Measurements from ENCODE around the gene TRIM69. TPM values are rescaled to one million over a fixed set of nuclear protein-coding genes. Genes with fewer than 3 reads are reported as not detected.
A peak's percentile ranks its signal among the peaks of the same experiment; 100 is the strongest.
"Not testable (repeated sequence)": the region's sequence is repeated elsewhere in the genome, so short reads cannot be mapped to it uniquely, and the experiment has no call there.

TRIM69 gene
- total and polyA plus RNA-seq, 5 donors from 2014 or later, result 38.1 to 61.5 (median 51.4) TPM

DNA sequence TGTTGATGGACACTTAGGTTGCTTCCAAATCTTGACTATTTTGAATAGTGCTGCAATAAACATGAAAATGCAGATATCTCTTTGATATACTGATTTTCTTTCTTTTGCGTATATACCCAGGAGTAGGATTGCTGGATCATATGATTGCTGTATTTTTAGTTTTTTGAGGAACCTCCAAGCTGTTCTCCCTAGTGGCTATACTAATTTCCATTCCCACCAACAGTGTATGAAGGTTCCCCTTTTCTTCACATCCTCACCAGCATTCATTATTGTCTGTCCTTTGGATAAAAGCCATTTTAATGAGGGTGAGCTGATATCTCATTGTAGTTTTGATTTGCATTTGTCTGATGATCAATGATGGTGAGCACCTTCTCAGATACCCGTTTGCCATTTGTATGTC is 37.7 kb upstream of the TRIM69 start:
- no peak for DNase-seq
- H3K9me3 ChIP-seq (ENCODE audit: control insufficient read depth in 2 of 2, low read length in 2 of 2), result peaks cover 0 to 2% of the 10 kb centered on the region in 2 experiments
- peak overlapping the region in 2 of 3 donors; percentile 34 to 91 for H3K27ac Mint-ChIP-seq

DNA sequence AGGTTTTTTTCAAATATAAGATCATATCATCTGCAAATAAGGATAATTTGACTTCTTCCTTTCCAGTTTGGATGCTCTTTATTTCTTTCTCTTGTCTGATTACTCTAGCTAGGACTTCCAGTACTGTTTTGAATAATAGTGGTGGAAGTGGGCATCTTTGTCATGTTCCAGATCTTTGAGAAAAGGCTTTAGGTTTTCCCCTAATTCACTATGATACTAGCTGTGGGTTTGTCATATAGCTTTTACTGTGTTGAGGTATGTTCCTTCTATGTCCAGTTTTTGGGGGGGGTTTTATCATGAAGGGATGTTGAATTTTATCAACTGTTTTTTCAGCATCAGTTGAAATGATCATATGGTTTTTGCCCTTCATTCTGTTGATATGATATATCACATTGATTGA is 35.7 kb upstream of the TRIM69 start:
- not testable (repeated sequence) for H3K27ac ChIP-seq (ENCODE audit: insufficient read depth, low read length, poor library complexity, severe bottlenecking); H3K9me3 ChIP-seq (ENCODE audit: control insufficient read depth in 2 of 2, low read length in 2 of 2); H3K4me1 ChIP-seq (ENCODE audit: control insufficient read depth, insufficient read depth, low read length, poor library complexity, severe bottlenecking); H3K27me3 Mint-ChIP-seq; H3K4me3 ChIP-seq (ENCODE audit: low read depth, low read length); H3K36me3 ChIP-seq (ENCODE audit: control insufficient read depth, insufficient read depth, low read length); H3K4me3 Mint-ChIP-seq; ATAC-seq (ENCODE audit: low read depth in 2 of 2); H3K27me3 ChIP-seq (ENCODE audit: control insufficient read depth, insufficient read depth, low read length); H3K27ac Mint-ChIP-seq; DNase-seq
- Mint-ChIP-seq H3K9me3 (peaks cover 3 to 24% (median 7%) of the 10 kb centered on the region in 7 donors), H3K36me3 (peaks cover 18% of the 10 kb centered on the region), H3K4me1 (peaks cover 18 to 28% (median 19%) of the 10 kb centered on the region in 4 donors)

More for the DNA sequence above, 37.7 kb upstream of the TRIM69 start:
- no peak overlapping the region for H3K27ac ChIP-seq (ENCODE audit: insufficient read depth, low read length, poor library complexity, severe bottlenecking)
- peak overlapping the region in 1 of 4 donors; percentile 27 for H3K4me3 Mint-ChIP-seq
- H3K36me3 Mint-ChIP-seq, result peaks cover 11% of the 10 kb centered on the region
- H3K27me3 Mint-ChIP-seq, result peaks cover 4% of the 10 kb centered on the region
- H3K36me3 ChIP-seq (ENCODE audit: control insufficient read depth, insufficient read depth, low read length), result no peaks in the 10 kb centered on the region
- H3K4me1 ChIP-seq (ENCODE audit: control insufficient read depth, insufficient read depth, low read length, poor library complexity, severe bottlenecking), result no peaks in the 10 kb centered on the region
- peaks cover 2 to 23% (median 7%) of the 10 kb centered on the region in 7 donors for H3K9me3 Mint-ChIP-seq
- H3K4me1 Mint-ChIP-seq, result peaks cover 13 to 38% (median 26%) of the 10 kb centered on the region in 4 donors
- no peak overlapping the region for H3K4me3 ChIP-seq (ENCODE audit: low read depth, low read length)
- H3K27me3 ChIP-seq (ENCODE audit: control insufficient read depth, insufficient read depth, low read length), result no peaks in the 10 kb centered on the region
- ATAC-seq (ENCODE audit: low read depth in 2 of 2), result no peak

DNA sequence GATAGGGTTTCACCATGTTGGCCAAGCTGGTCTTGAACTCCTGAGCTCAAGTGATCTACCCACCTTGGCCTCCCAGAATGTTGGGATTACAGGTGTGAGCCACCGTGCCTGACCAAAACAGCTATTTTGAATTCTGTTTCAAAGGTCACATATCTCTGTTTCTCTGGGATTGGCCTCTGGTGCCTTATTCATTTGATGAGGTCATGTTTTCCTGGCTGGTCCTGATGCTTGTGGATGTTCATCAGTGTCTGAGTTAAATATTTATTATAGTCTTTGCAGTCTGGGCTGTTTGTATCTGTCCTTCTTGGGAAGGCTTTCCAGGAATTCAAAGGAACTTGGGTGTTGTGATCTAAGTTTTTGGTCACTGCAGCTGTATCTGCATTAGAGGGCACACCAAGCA is 30.3 kb upstream of the TRIM69 start:
- ATAC-seq (ENCODE audit: low read depth in 2 of 2) (no peak), DNase-seq (no peak)
- Mint-ChIP-seq H3K4me3 (no peak overlapping the region), H3K4me1 (peaks cover 11 to 46% (median 33%) of the 10 kb centered on the region in 4 donors), H3K36me3 (peaks cover 27% of the 10 kb centered on the region), H3K27ac (no peak overlapping the region), H3K27me3 (peaks cover 5% of the 10 kb centered on the region), H3K9me3 (peaks cover 0 to 17% (median 4%) of the 10 kb centered on the region in 7 donors)
- Histone ChIP-seq H3K4me1 (ENCODE audit: control insufficient read depth, insufficient read depth, low read length, poor library complexity, severe bottlenecking) (peaks cover 24% of the 10 kb centered on the region), H3K4me3 (ENCODE audit: low read depth, low read length) (no peak overlapping the region), H3K36me3 (ENCODE audit: control insufficient read depth, insufficient read depth, low read length) (no peaks in the 10 kb centered on the region), H3K27me3 (ENCODE audit: control insufficient read depth, insufficient read depth, low read length) (no peaks in the 10 kb centered on the region), H3K27ac (ENCODE audit: insufficient read depth, low read length, poor library complexity, severe bottlenecking) (no peak overlapping the region), H3K9me3 (ENCODE audit: control insufficient read depth in 2 of 2, low read length in 2 of 2) (peaks cover 0 to 7% of the 10 kb centered on the region in 2 experiments)

DNA sequence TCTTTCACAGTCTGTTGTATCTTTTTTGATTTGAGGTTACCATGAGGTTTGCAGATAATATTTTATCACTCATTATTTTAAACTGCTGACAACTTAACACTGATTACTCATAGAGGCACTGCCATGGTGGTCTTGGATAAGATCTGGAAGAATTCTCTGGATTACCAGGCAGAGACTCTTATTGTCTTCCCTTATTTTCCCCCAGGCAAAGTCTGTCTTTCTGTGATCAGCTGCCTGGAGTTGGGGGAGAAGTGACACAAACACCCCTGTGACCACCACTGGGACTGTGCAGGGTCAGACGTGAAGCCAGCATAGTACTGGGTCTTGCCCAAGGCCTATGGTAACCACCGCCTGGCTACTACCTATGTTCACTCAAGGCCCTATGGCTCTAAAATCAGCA is 29.9 kb upstream of the TRIM69 start:
- Mint-ChIP-seq H3K27ac (no peak overlapping the region), H3K36me3 (peaks cover 29% of the 10 kb centered on the region), H3K9me3 (peaks cover 0 to 15% (median 4%) of the 10 kb centered on the region in 7 donors), H3K4me1 (peaks cover 9 to 45% (median 34%) of the 10 kb centered on the region in 4 donors), H3K27me3 (peaks cover 10% of the 10 kb centered on the region), H3K4me3 (no peak overlapping the region)
- no peak overlapping the region for H3K27ac ChIP-seq (ENCODE audit: insufficient read depth, low read length, poor library complexity, severe bottlenecking)
- peaks cover 0 to 7% of the 10 kb centered on the region in 2 experiments for H3K9me3 ChIP-seq (ENCODE audit: control insufficient read depth in 2 of 2, low read length in 2 of 2)
- no peak overlapping the region for H3K4me3 ChIP-seq (ENCODE audit: low read depth, low read length)
- peaks cover 24% of the 10 kb centered on the region for H3K4me1 ChIP-seq (ENCODE audit: control insufficient read depth, insufficient read depth, low read length, poor library complexity, severe bottlenecking)
- no peak for DNase-seq
- no peaks in the 10 kb centered on the region for H3K36me3 ChIP-seq (ENCODE audit: control insufficient read depth, insufficient read depth, low read length)
- ATAC-seq (ENCODE audit: low read depth in 2 of 2), result no peak
- no peaks in the 10 kb centered on the region for H3K27me3 ChIP-seq (ENCODE audit: control insufficient read depth, insufficient read depth, low read length)

DNA sequence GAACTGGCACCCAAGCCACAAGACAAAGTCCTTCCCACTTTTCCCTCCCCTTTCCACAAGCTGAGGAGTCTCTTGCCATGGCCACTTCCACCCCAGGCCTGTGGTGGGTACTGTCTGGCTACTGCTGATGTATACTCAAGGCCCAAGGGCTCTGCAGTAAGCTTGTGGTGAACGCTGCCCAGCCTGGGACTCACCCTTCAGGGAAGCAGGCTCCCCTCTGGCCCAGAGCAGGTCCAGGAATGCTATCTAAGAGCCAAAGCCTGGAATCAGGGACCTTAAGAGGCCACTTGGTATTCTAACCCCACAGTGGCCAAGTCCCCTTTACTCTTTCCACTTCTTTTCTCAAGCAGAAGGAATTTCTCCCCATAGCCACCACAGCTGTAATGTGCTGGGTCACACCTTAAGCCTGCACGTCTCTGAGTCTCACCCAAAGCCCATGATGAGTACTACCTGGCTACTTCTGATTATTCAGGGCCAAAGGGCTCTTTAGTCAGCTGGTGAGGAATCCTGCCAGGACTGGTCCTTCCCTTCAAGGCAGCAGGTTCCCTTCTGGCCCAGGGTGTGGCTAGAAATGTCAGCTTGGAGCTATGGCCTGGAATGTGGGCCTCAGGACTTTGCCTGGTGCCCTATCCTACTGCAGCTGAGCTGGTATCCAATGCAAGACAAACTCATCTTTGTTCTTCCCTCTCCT is 29.2 kb upstream of the TRIM69 start:
- H3K36me3 Mint-ChIP-seq, result peaks cover 32% of the 10 kb centered on the region
- ATAC-seq (ENCODE audit: low read depth in 2 of 2), result no peak
- peak overlapping the region in 1 of 3 donors; percentile 62 for H3K27ac Mint-ChIP-seq
- H3K4me1 ChIP-seq (ENCODE audit: control insufficient read depth, insufficient read depth, low read length, poor library complexity, severe bottlenecking), result peaks cover 24% of the 10 kb centered on the region
- peaks cover 0 to 7% of the 10 kb centered on the region in 2 experiments for H3K9me3 ChIP-seq (ENCODE audit: control insufficient read depth in 2 of 2, low read length in 2 of 2)
- H3K9me3 Mint-ChIP-seq, result peaks cover 0 to 11% (median 4%) of the 10 kb centered on the region in 7 donors
- no peak overlapping the region for H3K4me3 ChIP-seq (ENCODE audit: low read depth, low read length)
- peak overlapping the region in 2 of 4 donors; percentile 4 to 6 for H3K4me3 Mint-ChIP-seq
- H3K27me3 Mint-ChIP-seq, result peaks cover 11% of the 10 kb centered on the region
- peaks cover 3% of the 10 kb centered on the region for H3K36me3 ChIP-seq (ENCODE audit: control insufficient read depth, insufficient read depth, low read length)
- no peak for DNase-seq
- H3K27me3 ChIP-seq (ENCODE audit: control insufficient read depth, insufficient read depth, low read length), result no peaks in the 10 kb centered on the region
- H3K27ac ChIP-seq (ENCODE audit: insufficient read depth, low read length, poor library complexity, severe bottlenecking), result no peak overlapping the region
- H3K4me1 Mint-ChIP-seq, result peaks cover 9 to 42% (median 34%) of the 10 kb centered on the region in 4 donors

DNA sequence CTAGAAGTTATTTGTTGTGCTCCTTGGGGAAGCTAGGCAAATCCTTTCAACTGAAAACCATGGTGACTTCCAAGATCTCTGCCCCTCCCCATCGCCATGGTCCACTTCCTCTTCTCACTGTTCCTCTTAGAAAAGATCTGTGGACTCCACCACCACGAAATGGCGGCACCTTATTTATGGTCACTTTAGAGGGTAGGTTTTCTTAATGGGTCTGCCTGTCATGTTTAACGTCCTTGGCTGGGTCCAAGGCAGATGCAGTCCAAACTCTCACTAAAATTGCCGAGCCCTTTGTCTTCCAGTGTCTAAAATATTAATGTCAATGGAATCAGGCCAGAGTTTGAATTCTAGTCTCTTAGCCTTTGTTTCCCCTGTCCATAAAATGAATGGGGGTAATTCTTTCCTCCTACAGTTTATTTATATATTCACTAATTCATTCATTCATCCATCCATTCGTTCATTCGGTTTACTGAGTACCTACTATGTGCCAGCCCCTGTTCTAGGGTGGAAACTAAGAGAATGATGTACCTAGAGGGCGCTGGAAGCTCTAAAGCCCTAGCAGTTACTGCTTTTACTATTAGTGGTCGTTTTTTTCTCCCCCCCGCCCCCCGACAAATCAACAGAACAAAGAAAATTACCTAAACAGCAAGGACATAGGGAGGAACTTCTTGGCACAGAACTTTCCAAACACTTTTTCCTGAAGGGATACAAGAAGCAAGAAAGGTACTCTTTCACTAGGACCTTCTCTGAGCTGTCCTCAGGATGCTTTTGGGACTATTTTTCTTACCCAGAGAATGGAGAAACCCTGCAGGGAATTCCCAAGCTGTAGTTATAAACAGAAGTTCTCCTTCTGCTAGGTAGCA is 25.9 kb upstream of the TRIM69 start:
- no peaks in the 10 kb centered on the region for H3K27me3 ChIP-seq (ENCODE audit: control insufficient read depth, insufficient read depth, low read length)
- peaks cover 11% of the 10 kb centered on the region for H3K27me3 Mint-ChIP-seq
- peaks cover 50% of the 10 kb centered on the region for H3K36me3 Mint-ChIP-seq
- H3K36me3 ChIP-seq (ENCODE audit: control insufficient read depth, insufficient read depth, low read length), result peaks cover 37% of the 10 kb centered on the region
- DNase-seq, result peak in 2 of 3 donors; percentile 55 to 86
- peak overlapping the region; percentile 100 for H3K4me3 ChIP-seq (ENCODE audit: low read depth, low read length)
- H3K4me3 Mint-ChIP-seq, result peak overlapping the region; percentile 98 to 100 (median 99)
- peaks cover 0 to 11% (median 0%) of the 10 kb centered on the region in 7 donors for H3K9me3 Mint-ChIP-seq
- H3K27ac Mint-ChIP-seq, result peak overlapping the region; percentile 99 to 100 (median 100)
- H3K4me1 Mint-ChIP-seq, result peaks cover 7 to 49% (median 38%) of the 10 kb centered on the region in 4 donors
- peak overlapping the region; percentile 100 for H3K27ac ChIP-seq (ENCODE audit: insufficient read depth, low read length, poor library complexity, severe bottlenecking)
- peak in 1 of 2 donors; percentile 13 for ATAC-seq (ENCODE audit: low read depth in 2 of 2)
- no peaks in the 10 kb centered on the region for H3K9me3 ChIP-seq (ENCODE audit: control insufficient read depth in 2 of 2, low read length in 2 of 2)
- peaks cover 44% of the 10 kb centered on the region for H3K4me1 ChIP-seq (ENCODE audit: control insufficient read depth, insufficient read depth, low read length, poor library complexity, severe bottlenecking)

DNA sequence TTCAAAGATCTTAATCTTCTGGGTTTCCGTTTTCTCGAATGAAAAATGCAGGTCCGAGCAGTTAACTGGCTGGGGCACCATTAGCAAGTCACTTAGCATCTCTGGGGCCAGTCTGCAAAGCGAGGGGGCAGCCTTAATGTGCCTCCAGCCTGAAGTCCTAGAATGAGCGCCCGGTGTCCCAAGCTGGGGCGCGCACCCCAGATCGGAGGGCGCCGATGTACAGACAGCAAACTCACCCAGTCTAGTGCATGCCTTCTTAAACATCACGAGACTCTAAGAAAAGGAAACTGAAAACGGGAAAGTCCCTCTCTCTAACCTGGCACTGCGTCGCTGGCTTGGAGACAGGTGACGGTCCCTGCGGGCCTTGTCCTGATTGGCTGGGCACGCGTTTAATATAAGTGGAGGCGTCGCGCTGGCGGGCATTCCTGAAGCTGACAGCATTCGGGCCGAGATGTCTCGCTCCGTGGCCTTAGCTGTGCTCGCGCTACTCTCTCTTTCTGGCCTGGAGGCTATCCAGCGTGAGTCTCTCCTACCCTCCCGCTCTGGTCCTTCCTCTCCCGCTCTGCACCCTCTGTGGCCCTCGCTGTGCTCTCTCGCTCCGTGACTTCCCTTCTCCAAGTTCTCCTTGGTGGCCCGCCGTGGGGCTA is 25.1 kb upstream of the TRIM69 start, which contains the start of the genes B2M and PATL2:
Gene B2M, plus strand, starts transcription at position 422 of the 647 bp plus-strand sequence. Its CDS starts 30 bp downstream, at position 452.
Gene PATL2, minus strand, starts transcription at position 228 of the 647 bp plus-strand sequence. CDS start 34,833 bp downstream, outside the sequence.
- peaks cover 10 to 53% (median 42%) of the 10 kb centered on the region in 4 donors for H3K4me1 Mint-ChIP-seq
- H3K36me3 ChIP-seq (ENCODE audit: control insufficient read depth, insufficient read depth, low read length), result peaks cover 44% of the 10 kb centered on the region

More for the DNA sequence above, 25.1 kb upstream of the TRIM69 start, which contains the start of the genes B2M and PATL2:
- Histone ChIP-seq H3K4me3 (ENCODE audit: low read depth, low read length) (peak within 1 kb of the TSS; percentile 100), H3K4me1 (ENCODE audit: control insufficient read depth, insufficient read depth, low read length, poor library complexity, severe bottlenecking) (peaks cover 51% of the 10 kb centered on the region), H3K9me3 (ENCODE audit: control insufficient read depth in 2 of 2, low read length in 2 of 2) (no peaks in the 10 kb centered on the region), H3K27ac (ENCODE audit: insufficient read depth, low read length, poor library complexity, severe bottlenecking) (peak within 1 kb of the TSS; percentile 100), H3K27me3 (ENCODE audit: control insufficient read depth, insufficient read depth, low read length) (no peaks in the 10 kb centered on the region)
- Mint-ChIP-seq H3K4me3 (peak within 1 kb of the TSS; percentile 98 to 100 (median 99)), H3K27ac (peak within 1 kb of the TSS; percentile 99 to 100 (median 100)), H3K27me3 (peaks cover 11% of the 10 kb centered on the region), H3K36me3 (peaks cover 55% of the 10 kb centered on the region), H3K9me3 (peaks cover 0 to 11% (median 0%) of the 10 kb centered on the region in 7 donors)
- ATAC-seq (ENCODE audit: low read depth in 2 of 2), result peak; percentile 83 to 85
- peak; percentile 92 to 98 (median 98) for DNase-seq

Data from CD4-positive, CD25-positive, alpha-beta regulatory T cell (primary cell).